ENCODE results near the gene ERICH6. TPM values are rescaled to one million over a fixed set of nuclear protein-coding genes. Genes with fewer than 3 reads are reported as not detected.

Gene ERICH6
- total RNA-seq, 1 experiment from 2014 or later: not detected

DNA sequence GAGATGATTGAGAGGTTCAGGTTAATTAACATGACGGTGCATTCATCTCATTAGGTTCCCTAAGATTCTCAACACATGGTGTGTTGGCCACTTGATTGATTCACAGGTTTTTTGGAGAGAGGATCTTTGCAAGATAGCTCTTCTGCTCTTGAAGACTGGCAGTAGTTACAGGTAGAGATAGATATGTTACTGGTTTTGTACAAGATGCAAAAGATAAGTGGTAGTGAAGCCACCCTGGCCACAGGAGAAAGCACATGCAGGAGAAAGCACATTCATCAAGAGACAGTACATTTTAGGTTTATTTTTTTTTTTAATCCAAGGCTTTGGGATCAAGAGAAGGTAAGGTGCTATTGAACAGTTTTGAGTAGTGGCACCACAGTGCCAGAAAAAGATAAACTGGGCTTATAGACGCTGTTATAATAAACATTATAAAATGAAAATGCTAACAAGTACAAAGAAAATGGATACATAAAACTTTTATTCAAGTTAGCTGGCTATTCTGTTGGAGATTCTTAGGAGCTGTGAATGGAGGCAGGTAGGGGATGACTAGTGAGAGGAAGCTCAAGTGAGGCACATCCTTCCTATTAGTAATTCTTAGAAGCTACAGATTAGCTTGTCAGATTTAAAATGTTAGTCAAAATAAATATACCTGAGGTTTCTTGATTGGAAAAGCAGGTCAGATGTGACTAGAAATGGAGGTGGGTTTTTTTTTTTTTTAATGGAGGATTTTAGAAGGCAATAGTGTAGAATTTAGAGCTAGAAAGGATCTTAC is 89.8 kb downstream of the ERICH6 start:
- no peak for DNase-seq (ENCODE audit: low read depth)

DNA sequence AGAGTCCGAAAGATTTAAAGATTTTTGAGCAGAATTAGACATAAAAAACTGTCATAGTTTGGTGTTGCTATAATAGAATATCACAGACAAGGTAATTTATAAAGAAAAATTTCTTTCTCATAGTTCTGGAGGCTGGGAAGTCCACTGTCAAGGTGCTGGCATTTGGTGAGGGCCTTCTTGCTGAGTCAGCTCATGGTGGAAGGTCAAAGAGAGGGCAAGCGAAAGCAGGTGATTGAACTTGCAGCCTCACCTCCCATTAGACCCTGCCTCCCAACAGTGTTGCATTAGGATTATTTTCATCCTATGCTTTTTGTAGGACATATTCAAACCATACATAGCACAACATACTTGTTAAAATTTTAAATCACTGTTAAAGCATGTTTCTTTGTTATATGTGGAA is 90.7 kb downstream of the ERICH6 start:
- no peak for DNase-seq (ENCODE audit: low read depth)

DNA sequence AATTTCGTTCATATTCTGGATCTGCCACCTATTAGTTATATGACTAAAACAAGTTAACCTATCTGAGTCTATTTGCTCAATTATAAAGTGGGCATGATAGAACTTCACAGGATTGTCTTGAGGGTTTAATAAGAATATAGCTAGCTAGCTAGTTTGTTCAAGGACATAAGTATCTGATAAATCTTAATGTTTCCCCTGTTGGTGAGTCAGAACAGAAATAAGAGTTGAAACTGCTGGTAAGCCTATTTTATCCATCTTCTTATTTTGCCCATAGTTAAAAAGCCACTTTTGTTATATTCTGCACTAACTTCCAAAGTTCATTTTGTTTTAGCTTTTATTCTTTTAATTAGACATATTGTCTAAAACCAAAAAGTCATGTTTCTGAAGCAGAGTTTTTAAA is 91.2 kb downstream of the ERICH6 start:
- DNase-seq (ENCODE audit: low read depth): no peak

DNA sequence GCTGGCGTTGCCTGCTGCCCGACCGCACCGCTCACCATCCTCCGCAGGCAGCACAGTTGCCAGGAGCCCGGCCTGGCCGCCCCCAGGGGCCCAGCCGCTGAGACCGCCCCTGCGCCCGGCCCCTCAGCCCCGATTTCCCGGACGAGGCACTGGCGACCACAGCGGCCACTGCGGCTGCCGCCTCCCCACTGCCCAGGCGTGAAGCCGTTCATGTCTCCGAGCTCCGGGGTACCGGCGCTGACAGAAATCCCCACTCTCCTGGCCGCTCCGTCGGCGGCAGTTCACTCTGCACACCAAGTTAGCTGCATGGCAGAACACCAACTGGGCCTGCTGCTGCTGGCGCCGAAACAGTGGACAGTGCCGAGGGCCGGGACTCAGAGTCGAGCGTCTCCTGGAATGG is 92.1 kb downstream of the ERICH6 start:
- no peak for DNase-seq (ENCODE audit: low read depth)

DNA sequence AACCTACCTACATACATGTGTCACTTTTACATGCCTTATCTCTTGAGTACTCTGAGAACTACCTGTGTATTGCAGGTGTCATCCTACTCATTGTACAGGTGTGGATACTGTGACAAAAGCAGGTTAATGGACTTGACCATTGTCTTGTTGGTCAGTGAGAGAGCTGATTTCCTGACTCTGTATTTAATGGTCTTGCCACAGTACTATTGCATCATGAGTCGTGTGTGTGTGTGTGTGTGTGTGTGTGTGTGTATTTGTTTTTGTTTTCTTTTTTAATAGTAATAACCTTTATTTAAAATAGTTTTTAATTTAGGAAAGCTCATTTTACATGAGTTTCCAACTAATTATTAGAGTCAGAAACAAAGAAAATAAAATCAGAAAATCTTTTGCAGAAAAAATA is 92.9 kb downstream of the ERICH6 start:
- no peak for DNase-seq (ENCODE audit: low read depth)

DNA sequence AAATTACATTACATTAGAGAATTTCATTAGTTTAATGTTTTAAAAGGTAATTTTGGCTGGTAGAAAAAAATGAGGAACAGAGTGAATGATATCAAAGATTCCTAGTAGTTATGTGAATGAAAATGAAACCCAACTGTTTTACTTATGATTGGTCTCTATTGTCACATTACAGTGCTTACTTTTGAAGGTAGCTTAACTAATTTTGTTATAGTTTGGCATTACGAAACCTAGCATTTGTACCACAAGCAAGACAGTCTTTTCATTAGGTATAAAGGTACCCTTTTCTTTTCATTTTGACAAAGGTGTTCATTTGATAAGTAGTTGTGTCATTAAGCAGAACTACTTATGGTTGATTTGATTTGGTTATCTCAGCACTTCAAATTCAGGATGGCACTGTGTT is 93.7 kb downstream of the ERICH6 start:
- no peak for DNase-seq (ENCODE audit: low read depth)

Other genes with a start within 250 kb of the ERICH6 start
- 375 and 487 TPM in 2 replicates for gene SERP1, start 157.4 kb downstream of the ERICH6 start, total RNA-seq (2014; rRNA removed; shearing (Covaris generic))
- gene EIF2A, start 157.1 kb downstream of the ERICH6 start, total RNA-seq (2014; rRNA removed; shearing (Covaris generic)): 228 and 245 TPM in 2 replicates
- 201 and 204 TPM in 2 replicates for gene SELENOT, start 100.6 kb downstream of the ERICH6 start, total RNA-seq (2014; rRNA removed; shearing (Covaris generic))
- gene SIAH2, start 59.2 kb upstream of the ERICH6 start, total RNA-seq (2014; rRNA removed; shearing (Covaris generic)): 30.5 and 38.3 TPM in 2 replicates
- gene MINDY4B, start 201.5 kb upstream of the ERICH6 start, total RNA-seq (2014; rRNA removed; shearing (Covaris generic)): not detected in 2 replicates

Measured in Daoy (cell line).